Stimulated activated naive B cell treated with anti-CD40 and anti-IgM and Interleukin-4, amounts not matched to agents 10 μg/mL and 1 μg/mL and 100 μg/mL, for 72 hours (primary cell): Measurements from ENCODE around the gene RAB17.

Experiments used
- ATAC-seq, 2 donors: fragments of 150-1000 bp; cut with Tn5 transposase; replicated peaks; 2 replicates each; pipeline ENCODE4 v1.10.0; 2021; ENCODE audit warnings: moderate library complexity in 1 of 2
- DNase-seq: peaks from one replicate; pipeline ENCODE4 v3.0.0; 2021
- H3K27ac Mint-ChIP-seq: one replicate; pipeline ENCODE4 v1.8.0; 2022; ENCODE audit warnings: mild to moderate bottlenecking, mixed read lengths
- H3K27me3 Mint-ChIP-seq, 2 donors: one replicate each; pipeline ENCODE4 v1.8.0; 2022; ENCODE audit warnings: mixed read lengths in 2 of 2
- H3K36me3 Mint-ChIP-seq, 2 donors: one replicate each; pipeline ENCODE4 v1.8.0; 2022; ENCODE audit warnings: mixed read lengths in 2 of 2, mild to moderate bottlenecking in 1 of 2
- H3K4me1 Mint-ChIP-seq, 2 donors: one replicate each; pipeline ENCODE4 v1.8.0; 2022; ENCODE audit warnings: mixed read lengths in 2 of 2, mild to moderate bottlenecking in 1 of 2
- H3K4me3 Mint-ChIP-seq, 2 donors: one replicate each; pipeline ENCODE4 v1.8.0; 2022; ENCODE audit warnings: mild to moderate bottlenecking in 2 of 2, mixed read lengths in 2 of 2, moderate library complexity in 1 of 2
- H3K9me3 Mint-ChIP-seq, 2 donors: one replicate each; pipeline ENCODE4 v1.8.0; 2022; ENCODE audit warnings: mixed read lengths in 2 of 2, mild to moderate bottlenecking in 1 of 2

Gene RAB17

DNA sequence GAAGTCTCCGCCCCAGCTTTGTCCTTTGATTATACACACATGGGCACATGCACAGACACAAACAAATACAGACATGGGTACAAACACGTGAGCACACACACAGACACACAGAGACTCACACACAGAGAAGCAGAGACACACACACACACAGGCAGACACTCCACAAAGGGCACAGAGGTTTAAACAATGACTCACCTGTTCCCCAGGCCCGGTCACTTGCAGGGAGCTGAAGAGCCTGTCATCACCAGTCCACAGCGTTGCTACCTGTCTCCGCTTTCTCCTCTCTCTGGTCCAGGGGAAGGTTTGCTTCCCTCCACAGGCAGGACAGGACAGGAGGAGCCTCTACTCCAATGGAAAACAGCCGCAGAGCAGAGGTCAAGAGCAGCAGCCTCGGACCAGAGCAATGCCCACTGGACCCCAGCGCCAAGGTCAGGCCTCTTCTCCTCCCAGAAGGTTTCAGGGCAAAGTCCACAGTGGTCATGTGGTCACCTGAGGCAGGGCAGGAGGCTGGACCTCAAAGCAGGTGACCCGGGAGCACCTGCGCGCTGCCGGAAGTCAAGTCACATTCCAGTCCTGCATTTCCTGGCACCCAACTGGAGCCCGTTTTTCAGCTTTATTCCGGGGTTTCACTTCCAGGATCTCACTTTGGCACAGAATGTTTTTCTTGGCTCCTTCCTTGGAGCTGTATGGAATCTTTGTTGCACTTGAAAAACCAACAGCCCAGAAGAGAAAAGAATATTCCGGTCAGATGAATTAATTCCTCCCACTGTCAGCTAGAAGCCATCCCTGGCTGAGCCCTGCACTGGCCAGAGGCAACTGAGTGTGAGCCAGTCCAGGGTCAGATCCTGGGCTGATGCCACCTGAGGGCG, at the start of gene RAB17:
Gene RAB17 (minus strand): TSS at position 463 of the 869 bp plus-strand sequence. CDS start 4,580 bp downstream, outside the sequence.
- DNase-seq (no peak), ATAC-seq (peak; percentile 54 to 67)

GRCh38 chr2:237639836-237640220, 49.3 kb upstream of the RAB17 start:
- no peaks in the 10 kb centered on the region for H3K27me3 Mint-ChIP-seq
- peaks cover 0 to 4% of the 10 kb centered on the region in 2 donors for H3K9me3 Mint-ChIP-seq
- DNase-seq: no peak
- no peak for ATAC-seq
- H3K27ac Mint-ChIP-seq: no peak overlapping the region
- H3K4me3 Mint-ChIP-seq: no peak overlapping the region
- peaks cover 15 to 28% of the 10 kb centered on the region in 2 donors for H3K36me3 Mint-ChIP-seq
- peaks cover 13 to 35% of the 10 kb centered on the region in 2 donors for H3K4me1 Mint-ChIP-seq

More for the DNA sequence above, at the start of gene RAB17:
- Mint-ChIP-seq H3K27me3 (peaks cover 0 to 15% of the 10 kb centered on the region in 2 donors), H3K4me3 (no peak within 1 kb of the TSS), H3K9me3 (no peaks in the 10 kb centered on the region), H3K27ac (no peak within 1 kb of the TSS), H3K4me1 (peaks cover 20 to 27% of the 10 kb centered on the region in 2 donors), H3K36me3 (no peaks in the 10 kb centered on the region)

- Mint-ChIP-seq H3K27me3 (no peaks in the 10 kb centered on the region), H3K4me1 (peaks cover 13 to 35% of the 10 kb centered on the region in 2 donors), H3K27ac (no peak overlapping the region), H3K9me3 (peaks cover 0 to 5% of the 10 kb centered on the region in 2 donors), H3K36me3 (peaks cover 16 to 30% of the 10 kb centered on the region in 2 donors), H3K4me3 (no peak overlapping the region)
- DNase-seq (no peak), ATAC-seq (no peak)
Measured at GRCh38 chr2:237639052-237639835, 48.7 kb upstream of the RAB17 start.

GRCh38 chr2:237638176-237638575, 47.6 kb upstream of the RAB17 start:
- DNase-seq (no peak), ATAC-seq (no peak)
- Mint-ChIP-seq H3K27me3 (no peaks in the 10 kb centered on the region), H3K27ac (no peak overlapping the region), H3K4me3 (no peak overlapping the region), H3K4me1 (peaks cover 9 to 24% of the 10 kb centered on the region in 2 donors), H3K36me3 (peaks cover 16 to 30% of the 10 kb centered on the region in 2 donors), H3K9me3 (peaks cover 0 to 5% of the 10 kb centered on the region in 2 donors)

DNA sequence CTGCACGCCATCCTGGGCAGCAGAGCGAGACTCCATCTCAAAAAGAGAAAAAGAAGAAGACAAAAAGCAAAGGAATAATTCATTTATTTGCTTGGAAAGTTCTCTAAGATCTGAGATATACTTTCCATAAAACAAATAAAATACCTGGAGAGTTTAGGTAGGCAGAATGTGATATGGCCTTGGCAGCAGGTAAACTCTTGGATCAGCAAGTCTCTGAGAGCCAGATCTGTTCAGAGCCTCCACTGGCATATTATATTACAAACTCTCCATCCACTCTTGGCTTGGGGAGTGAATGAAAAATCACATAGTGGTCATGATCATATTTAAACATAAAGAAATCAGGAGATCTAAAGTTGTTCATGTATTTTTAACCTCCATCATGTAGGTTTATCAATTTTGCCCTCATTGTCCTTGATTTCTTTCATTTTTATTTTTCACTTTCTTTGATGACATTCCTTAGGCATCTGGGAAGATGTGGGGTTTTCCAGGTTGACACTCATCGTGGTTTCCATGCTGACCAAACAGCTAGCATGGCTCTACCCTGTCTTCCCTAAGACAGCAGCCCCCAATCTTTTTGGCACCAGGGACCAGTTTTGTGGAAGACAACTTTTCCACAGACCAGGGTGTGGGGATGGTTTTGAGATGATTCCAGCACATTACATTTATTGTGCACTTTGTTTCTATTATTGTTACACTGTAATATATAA, 47.0 kb upstream of the RAB17 start:
- peaks cover 0 to 2% of the 10 kb centered on the region in 2 donors for H3K27me3 Mint-ChIP-seq
- H3K9me3 Mint-ChIP-seq: peaks cover 0 to 5% of the 10 kb centered on the region in 2 donors
- no peak overlapping the region for H3K4me3 Mint-ChIP-seq
- peaks cover 9 to 29% of the 10 kb centered on the region in 2 donors for H3K4me1 Mint-ChIP-seq
- no peak for ATAC-seq
- DNase-seq: no peak
- H3K36me3 Mint-ChIP-seq: peaks cover 21 to 34% of the 10 kb centered on the region in 2 donors
- H3K27ac Mint-ChIP-seq: no peak overlapping the region

DNA sequence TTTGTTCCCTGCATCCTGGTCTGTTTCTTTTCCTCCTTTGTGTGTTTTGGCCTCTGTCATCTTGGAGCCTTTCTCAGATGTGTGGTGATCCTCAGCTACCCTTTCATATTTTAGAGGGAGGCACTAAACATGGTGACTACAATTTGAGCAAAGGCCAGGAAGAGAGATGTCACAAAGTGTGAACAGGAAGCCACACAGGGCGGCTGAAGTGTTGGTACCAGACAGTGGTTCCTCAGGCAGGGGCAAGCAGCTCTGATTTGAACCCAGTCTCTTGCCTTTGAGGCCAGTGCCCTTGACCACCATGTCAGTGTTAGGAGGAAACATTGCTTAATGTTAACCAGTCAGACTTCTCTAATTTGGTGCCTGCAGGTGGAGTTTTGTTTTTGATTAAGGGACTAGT, 46.0 kb upstream of the RAB17 start:
- H3K36me3 Mint-ChIP-seq: peaks cover 21 to 37% of the 10 kb centered on the region in 2 donors
- no peak overlapping the region for H3K27ac Mint-ChIP-seq
- ATAC-seq (no peak), DNase-seq (no peak)
- H3K27me3 Mint-ChIP-seq: peaks cover 0 to 4% of the 10 kb centered on the region in 2 donors
- H3K9me3 Mint-ChIP-seq: peaks cover 0 to 5% of the 10 kb centered on the region in 2 donors
- H3K4me1 Mint-ChIP-seq: peaks cover 9 to 39% of the 10 kb centered on the region in 2 donors
- no peak overlapping the region for H3K4me3 Mint-ChIP-seq

GRCh38 chr2:237633061-237633561, 42.6 kb upstream of the RAB17 start:
- H3K4me1 Mint-ChIP-seq: peaks cover 35 to 61% of the 10 kb centered on the region in 2 donors
- H3K27ac Mint-ChIP-seq: peak overlapping the region; percentile 7
- no peak overlapping the region for H3K4me3 Mint-ChIP-seq
- ATAC-seq (no peak), DNase-seq (no peak)
- peaks cover 0 to 10% of the 10 kb centered on the region in 2 donors for H3K27me3 Mint-ChIP-seq
- peaks cover 23 to 43% of the 10 kb centered on the region in 2 donors for H3K36me3 Mint-ChIP-seq
- peaks cover 0 to 9% of the 10 kb centered on the region in 2 donors for H3K9me3 Mint-ChIP-seq

DNA sequence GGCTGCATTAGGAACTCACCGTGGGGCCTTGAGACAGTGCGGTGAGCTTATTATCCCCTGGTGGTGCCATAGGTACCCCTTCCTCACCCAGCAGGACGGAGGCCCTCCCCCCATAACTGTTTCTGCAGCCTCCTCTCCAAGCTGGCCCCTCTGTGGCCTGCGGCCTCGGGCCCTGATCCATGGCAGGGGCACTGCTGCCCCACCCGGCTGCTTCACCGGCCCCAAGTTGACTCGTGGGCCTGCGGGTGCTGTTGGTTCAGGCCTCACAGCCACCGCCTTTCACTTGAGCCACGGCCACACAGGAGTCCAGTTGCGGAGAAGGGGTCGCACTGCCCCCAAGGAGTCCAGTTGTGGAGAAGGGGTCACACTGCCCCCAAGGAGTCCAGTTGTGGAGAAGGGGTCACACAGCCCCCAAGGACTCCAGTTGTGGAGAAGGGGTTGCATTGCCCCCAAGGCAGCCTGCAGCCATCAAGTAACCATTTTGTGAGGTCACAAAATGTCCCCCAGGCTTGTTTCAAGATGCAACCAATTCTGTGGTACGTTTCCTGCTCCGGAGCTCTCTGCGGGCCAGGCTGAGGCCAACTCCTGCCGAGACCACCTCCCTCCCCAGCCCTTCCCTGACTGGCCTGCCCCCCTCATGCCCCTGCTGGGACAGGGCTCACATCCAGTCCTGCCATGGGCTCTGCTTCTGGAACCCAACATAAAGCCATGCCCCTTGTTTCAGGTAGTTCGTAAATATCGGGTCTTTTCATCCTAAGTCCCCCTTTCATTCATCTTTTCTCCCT, 41.5 kb upstream of the RAB17 start:
- peak overlapping the region in 1 of 2 donors; percentile 32 for H3K4me3 Mint-ChIP-seq
- H3K27ac Mint-ChIP-seq: peak overlapping the region; percentile 62
- peaks cover 0 to 9% of the 10 kb centered on the region in 2 donors for H3K9me3 Mint-ChIP-seq
- H3K27me3 Mint-ChIP-seq: peaks cover under 1 to 10% of the 10 kb centered on the region in 2 donors
- DNase-seq (no peak), ATAC-seq (no peak)
- peaks cover 33 to 59% of the 10 kb centered on the region in 2 donors for H3K4me1 Mint-ChIP-seq
- peaks cover 23 to 41% of the 10 kb centered on the region in 2 donors for H3K36me3 Mint-ChIP-seq

DNA sequence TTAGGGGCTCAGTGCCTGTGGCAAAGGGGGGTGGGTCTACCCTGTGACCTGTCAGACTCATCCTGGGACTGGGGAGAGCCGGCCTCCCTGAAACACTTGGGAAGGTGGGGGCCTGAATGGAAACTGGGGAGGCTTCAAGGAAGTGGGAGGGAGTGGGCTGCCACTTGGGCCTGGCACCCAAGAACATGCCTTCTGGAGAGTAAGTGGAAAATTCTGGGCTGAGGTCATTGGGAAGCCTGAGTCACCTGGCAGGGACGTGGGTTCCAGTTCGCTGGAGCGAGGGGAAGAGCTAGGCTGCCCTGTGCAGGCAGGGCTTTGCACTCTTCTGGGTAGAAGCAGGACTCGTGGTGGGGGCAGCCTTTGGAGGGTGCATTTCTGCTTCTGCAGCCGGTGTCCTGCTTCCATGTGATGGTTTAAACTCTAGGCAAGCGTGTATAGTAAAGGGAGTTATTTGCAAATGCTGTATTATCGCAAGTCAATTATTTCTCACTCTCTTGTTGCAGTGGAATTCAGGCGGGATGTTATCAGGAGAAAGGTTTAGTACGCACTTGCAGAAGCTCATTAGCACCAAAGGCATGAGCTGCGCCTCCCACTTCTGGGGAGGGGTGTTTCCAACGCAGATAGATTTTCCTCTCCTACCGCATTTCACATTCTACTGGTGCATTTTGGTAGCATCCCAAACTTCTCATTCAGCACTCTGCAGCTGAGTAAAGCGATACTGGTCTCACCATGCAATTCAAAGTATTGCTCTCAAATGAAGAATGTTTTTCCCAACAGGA, 40.7 kb upstream of the RAB17 start:
- H3K36me3 Mint-ChIP-seq: peaks cover 23 to 33% of the 10 kb centered on the region in 2 donors
- peaks cover 0 to 7% of the 10 kb centered on the region in 2 donors for H3K9me3 Mint-ChIP-seq
- peaks cover 9 to 15% of the 10 kb centered on the region in 2 donors for H3K27me3 Mint-ChIP-seq
- H3K4me3 Mint-ChIP-seq: peak overlapping the region; percentile 46 to 67
- ATAC-seq: peak; percentile 66 to 80
- H3K4me1 Mint-ChIP-seq: peaks cover 27 to 59% of the 10 kb centered on the region in 2 donors
- peak overlapping the region; percentile 73 for H3K27ac Mint-ChIP-seq
- peak; percentile 48 for DNase-seq

- Mint-ChIP-seq H3K4me1 (peaks cover 30 to 66% of the 10 kb centered on the region in 2 donors), H3K4me3 (peak overlapping the region; percentile 48 to 67), H3K27me3 (peaks cover 10 to 19% of the 10 kb centered on the region in 2 donors), H3K27ac (peak overlapping the region; percentile 73), H3K36me3 (peaks cover 23 to 33% of the 10 kb centered on the region in 2 donors), H3K9me3 (peaks cover 0 to 7% of the 10 kb centered on the region in 2 donors)
- DNase-seq: no peak
- peak; percentile 16 to 35 for ATAC-seq
Measured at GRCh38 chr2:237630216-237631000, 39.9 kb upstream of the RAB17 start.

DNA sequence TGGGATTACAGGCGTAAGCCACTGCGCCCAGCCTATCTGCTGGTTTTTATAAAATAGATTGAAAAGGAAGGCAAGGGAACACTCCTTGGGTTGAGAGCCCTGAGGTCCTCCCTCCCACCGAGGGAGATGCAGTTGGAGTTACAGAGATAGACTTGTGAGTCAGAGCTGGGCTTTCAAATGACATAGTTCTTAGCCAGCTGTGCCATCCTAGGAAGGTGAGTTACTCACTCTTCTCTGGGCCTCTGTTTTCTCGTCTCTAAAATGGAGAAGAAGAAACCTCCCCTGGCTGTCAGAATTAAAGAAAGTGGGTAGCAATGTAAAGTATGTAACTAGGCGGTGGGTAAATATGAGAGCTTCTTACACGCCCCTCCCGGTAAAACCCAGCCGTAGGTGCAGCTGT, 39.2 kb upstream of the RAB17 start:
- ATAC-seq: peak in 1 of 2 donors; percentile 35
- H3K27me3 Mint-ChIP-seq: peaks cover 10 to 25% of the 10 kb centered on the region in 2 donors
- peaks cover 32 to 66% of the 10 kb centered on the region in 2 donors for H3K4me1 Mint-ChIP-seq
- H3K4me3 Mint-ChIP-seq: peak overlapping the region; percentile 48 to 56
- H3K36me3 Mint-ChIP-seq: peaks cover 20 to 29% of the 10 kb centered on the region in 2 donors
- peak overlapping the region; percentile 16 for H3K27ac Mint-ChIP-seq
- peaks cover 0 to 4% of the 10 kb centered on the region in 2 donors for H3K9me3 Mint-ChIP-seq
- DNase-seq: no peak

DNA sequence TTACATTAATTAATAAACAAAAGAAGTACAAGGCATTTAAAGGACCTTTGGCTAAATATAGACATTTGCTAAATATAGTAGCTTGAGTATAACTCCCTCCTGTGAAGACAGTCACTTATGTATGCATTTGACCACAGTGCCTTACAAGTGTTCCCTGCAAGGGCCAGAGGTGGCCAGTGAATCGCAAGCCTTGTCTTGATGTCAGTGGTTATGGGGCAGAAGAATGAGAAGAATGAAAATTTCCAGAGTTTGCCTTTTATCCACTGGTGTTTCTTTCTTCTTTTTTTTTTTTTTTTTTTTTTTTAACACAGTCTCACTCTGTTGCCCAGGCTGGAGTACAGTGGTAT, 38.6 kb upstream of the RAB17 start:
- H3K4me3 Mint-ChIP-seq: peak overlapping the region in 1 of 2 donors; percentile 85
- H3K4me1 Mint-ChIP-seq: peaks cover 32 to 66% of the 10 kb centered on the region in 2 donors
- H3K9me3 Mint-ChIP-seq: peaks cover 0 to 4% of the 10 kb centered on the region in 2 donors
- DNase-seq (no peak), ATAC-seq (peak in 1 of 2 donors; percentile 24)
- peaks cover 10 to 25% of the 10 kb centered on the region in 2 donors for H3K27me3 Mint-ChIP-seq
- peaks cover 20 to 28% of the 10 kb centered on the region in 2 donors for H3K36me3 Mint-ChIP-seq
- H3K27ac Mint-ChIP-seq: no peak overlapping the region
